ENCODE measurements around the gene PSD. TPM values are rescaled to one million over a fixed set of nuclear protein-coding genes. Genes with fewer than 3 reads are reported as not detected.

The PSD gene
- total and polyA plus RNA-seq, 10 of the 15 experiments (the other 5 are each of a cell fraction or from before 2014, with no cell fraction given) = 0.11 to 2.0 (median 0.49) TPM; not detected in 2

GRCh38 chr10:102375250-102375649 is 43.3 kb downstream of the PSD start (continued):
- no peak for TF ChIP-seq CREB1 (IDR thresholded peaks at IDR 0.05; ENCODE audit: low read depth)
- 0 out of 2 replicates have a peak, but pooled peaks have one; percentile 15 for TF ChIP-seq SMC3 (IDR thresholded peaks at IDR 0.05; ENCODE audit: borderline replicate concordance, low read length)
- TF ChIP-seq NR2F1 (conservative IDR thresholded peaks at IDR 0.05) = no peak
- 0 out of 2 replicates have a peak, but pooled peaks have one; percentile 21 for TF ChIP-seq RAD21 (IDR thresholded peaks at IDR 0.05; ENCODE audit: insufficient read depth, low read depth, low read length)
- no peak for TF ChIP-seq MTA2 (IDR thresholded peaks at IDR 0.05; ENCODE audit: low read depth)
- TF ChIP-seq ZBTB11 (CRISPR knock-in tag; IDR thresholded peaks at IDR 0.05) = no peak
- TF ChIP-seq, protein P1, sequence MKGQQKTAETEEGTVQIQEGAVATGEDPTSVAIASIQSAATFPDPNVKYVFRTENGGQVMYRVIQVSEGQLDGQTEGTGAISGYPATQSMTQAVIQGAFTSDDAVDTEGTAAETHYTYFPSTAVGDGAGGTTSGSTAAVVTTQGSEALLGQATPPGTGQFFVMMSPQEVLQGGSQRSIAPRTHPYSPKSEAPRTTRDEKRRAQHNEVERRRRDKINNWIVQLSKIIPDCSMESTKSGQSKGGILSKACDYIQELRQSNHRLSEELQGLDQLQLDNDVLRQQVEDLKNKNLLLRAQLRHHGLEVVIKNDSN (IDR thresholded peaks at IDR 0.05; ENCODE audit: borderline replicate concordance, extremely low read length, insufficient read depth, low read depth, low read length) = no peak
- TF ChIP-seq ESRRA (IDR thresholded peaks at IDR 0.05; ENCODE audit: low read length) = no peak
- no peak for TF ChIP-seq CUX1 (IDR thresholded peaks at IDR 0.05; ENCODE audit: insufficient replicate concordance, low read depth, low read length)
- TF ChIP-seq ZNF274 (IDR thresholded peaks at IDR 0.05; ENCODE audit: insufficient read depth, insufficient read length) = no peak

All from GM12878 (cell line).